SKM-1 (cell line): Measurements from ENCODE around the gene OTUD6A.
"Not testable (repeated sequence)": the region's sequence is repeated elsewhere in the genome, so short reads cannot be mapped to it uniquely, and the experiment has no call there.

Source experiments
- DNase-seq: peaks from one replicate; lab custom pipeline; 2025; ENCODE audit not compliant: unreplicated experiment; lab: John Stamatoyannopoulos, UW

The OTUD6A gene

GRCh38 chrX:70046978-70047377 is 15.3 kb upstream of the OTUD6A start:
- no peak for DNase-seq

- DNase-seq = no peak
Measured at GRCh38 chrX:70049406-70049805, 12.9 kb upstream of the OTUD6A start.

GRCh38 chrX:70049925-70050324 is 12.3 kb upstream of the OTUD6A start, which contains the start of gene AWAT2:
TSS of gene AWAT2 (minus strand) at chrX:70049938. CDS start at chrX:70049932, 6 bp downstream.
- no peak for DNase-seq

GRCh38 chrX:70052895-70053615 is 9.2 kb upstream of the OTUD6A start:
- no peak for DNase-seq

- no peak for DNase-seq
Measured at GRCh38 chrX:70054391-70054790, 7.9 kb upstream of the OTUD6A start.

- DNase-seq = no peak
Measured at GRCh38 chrX:70062961-70063550, 799 bp downstream of the OTUD6A start.

- no peak for DNase-seq
Measured at GRCh38 chrX:70066646-70067045, 4.4 kb downstream of the OTUD6A start.

GRCh38 chrX:70079297-70079696 is 17.0 kb downstream of the OTUD6A start:
- no peak for DNase-seq

- DNase-seq = no peak
Measured at GRCh38 chrX:70079870-70080269, 17.6 kb downstream of the OTUD6A start.

GRCh38 chrX:70082723-70083122 is 20.5 kb downstream of the OTUD6A start:
- no peak for DNase-seq

- DNase-seq = no peak
Measured at GRCh38 chrX:70084592-70085240, 22.5 kb downstream of the OTUD6A start.

- DNase-seq = no peak
Measured at GRCh38 chrX:70087857-70088630, 25.8 kb downstream of the OTUD6A start.

GRCh38 chrX:70088751-70089150 is 26.5 kb downstream of the OTUD6A start:
- no peak for DNase-seq

GRCh38 chrX:70089604-70090297 is 27.5 kb downstream of the OTUD6A start:
- no peak for DNase-seq

GRCh38 chrX:70092247-70092646 is 30.0 kb downstream of the OTUD6A start:
- DNase-seq = no peak

GRCh38 chrX:70096052-70096451 is 33.8 kb downstream of the OTUD6A start:
- no peak for DNase-seq

GRCh38 chrX:70105229-70105628 is 43.0 kb downstream of the OTUD6A start:
- no peak for DNase-seq

GRCh38 chrX:70111436-70112026 is 49.3 kb downstream of the OTUD6A start:
- not testable (repeated sequence) for DNase-seq
